GM12878 (cell line): ENCODE data around the gene ARVCF. TPM values are rescaled to one million over a fixed set of nuclear protein-coding genes. Genes with fewer than 3 reads are reported as not detected.

Experiments used
- ATAC-seq: fragments of 200-7000 bp; cut with Tn5 transposase; 3 replicates; pipeline ENCODE4 v1.9.1; 2020; ENCODE audit warnings: mild to moderate bottlenecking, moderate library complexity
- BruUV-seq: library from RNA; stranded (reverse); fragments of 400-500 nt; replicated peaks from 2 replicates; lab custom pipeline; 2021; lab: Mats Ljungman, UMichigan
- CTCF ChIA-PET: fragments of 300-600 bp; sonication (Branson Sonifier 250); formaldehyde crosslinking; extraction: SDS; loops from one replicate; lab custom pipeline; 2021; ENCODE audit warnings: inconsistent platforms; lab: Yijun Ruan, JAX
- POLR2A ChIA-PET: fragments of 350-600 bp; formaldehyde crosslinking; extraction: SDS; loops from one replicate; lab custom pipeline; 2021; ENCODE audit warnings: inconsistent platforms; lab: Charles Lee
- RAD21 ChIA-PET: fragments of 300-600 bp; sonication (Branson Sonifier 250); formaldehyde crosslinking; loops from one replicate; lab custom pipeline; 2023; ENCODE audit warnings: antibody characterized with exemption; ENCODE audit not compliant: unreplicated experiment; lab: Charles Lee
- SMC1A ChIA-PET: fragments of 300-600 bp; sonication (Branson Sonifier 250); formaldehyde crosslinking; loops from one replicate; lab custom pipeline; 2023; ENCODE audit not compliant: unreplicated experiment, uncharacterized antibody; lab: Charles Lee
- DNase-seq: peaks from one replicate; pipeline ENCODE4 v3.0.0-alpha.2; 2011; ENCODE audit warnings: low read depth, low spot score
- FAIRE-seq: peaks from 3 replicates; lab custom pipeline; 2011; peaks lifted over from hg19 to GRCh38; lab: Jason Lieb, UNC
- H2AFZ ChIP-seq: 2 replicates; pipeline ENCODE4 v1.6.0; 2011; ENCODE audit warnings: low read depth, low read length, control low read depth; ENCODE audit not compliant: control insufficient read depth
- H3K27ac ChIP-seq: 2 replicates; pipeline ENCODE4 v1.5.1; 2011; ENCODE audit warnings: control low read depth; ENCODE audit not compliant: control insufficient read depth, insufficient read depth
- H3K27me3 ChIP-seq, 2 experiments: replicated peaks in 1 of 2; 2 replicates each; pipeline versions ENCODE4 v1.6.0 to v1.6.1; 2011; ENCODE audit warnings: low read length in 1 of 2; ENCODE audit not compliant: control insufficient read depth in 2 of 2, insufficient read depth in 2 of 2
- H3K36me3 ChIP-seq, 2 experiments: 2 replicates each; pipeline ENCODE4 v1.5.1; 2011; ENCODE audit warnings: low read length in 1 of 2; ENCODE audit not compliant: control insufficient read depth in 2 of 2, insufficient read depth in 2 of 2
- H3K4me1 ChIP-seq: 2 replicates; pipeline ENCODE4 v1.6.1; 2011; ENCODE audit warnings: mild to moderate bottlenecking, low read length, moderate library complexity, mixed read lengths; ENCODE audit not compliant: control insufficient read depth, insufficient read depth
- H3K4me2 ChIP-seq: 2 replicates; pipeline ENCODE4 v1.6.0; 2011; ENCODE audit warnings: control low read depth; ENCODE audit not compliant: control insufficient read depth, insufficient read depth
- H3K4me3 ChIP-seq: fragments of 200-600 bp; sonication (generic); 2 replicates; pipeline ENCODE4 v1.5.1; 2016
- H3K79me2 ChIP-seq: 2 replicates; pipeline ENCODE4 v1.6.0; 2011; ENCODE audit warnings: low read length; ENCODE audit not compliant: control insufficient read depth, insufficient read depth
- H3K9ac ChIP-seq: 2 replicates; pipeline ENCODE4 v1.8.0; 2011; ENCODE audit warnings: low read length, control low read depth, mixed read lengths; ENCODE audit not compliant: control insufficient read depth, insufficient read depth
- H3K9me3 ChIP-seq: replicated peaks from 3 replicates; pipeline ENCODE4 v1.5.1; 2011; ENCODE audit warnings: mild to moderate bottlenecking, low read length; ENCODE audit not compliant: control insufficient read depth, insufficient read depth
- H4K20me1 ChIP-seq: 2 replicates; pipeline ENCODE4 v1.6.0; 2011; ENCODE audit not compliant: control insufficient read depth, insufficient read depth
- E4F1 ChIP-seq: fragments of 450-650 bp; IDR thresholded peaks from 2 replicates; pipeline ENCODE4 v1.6.1; 2018; ENCODE audit warnings: borderline replicate concordance, mild to moderate bottlenecking; ENCODE audit not compliant: partially characterized antibody
- ESRRA ChIP-seq: IDR thresholded peaks from 2 replicates; pipeline ENCODE4 v1.6.1; 2012; ENCODE audit warnings: mild to moderate bottlenecking, low read length, improper control_type of control experiment
- WGBS: methylation state at CpG from one replicate; pipeline ENCODE4 v1.1.6; 2016; ENCODE audit warnings: low lambda C conversion rate; ENCODE audit not compliant: insufficient replicate concordance, insufficient coverage; ENCODE audit errors: missing lambda C conversion rate; 5-methylcytosine and 5-hydroxymethylcytosine counted together
- in situ Hi-C: fragments of 300-500 bp; cut with MboI; formaldehyde crosslinking; loops from 9 replicates; pipeline ENCODE4 v1.14.3; 2018; ENCODE audit warnings: mixed read lengths
- intact Hi-C: fragments of 100-400 bp; cut with micrococcal nuclease; formaldehyde crosslinking; loops from one replicate; pipeline ENCODE4 v1.14.2; 2022; ENCODE audit not compliant: unreplicated experiment
- polyA plus RNA-seq, 11 experiments: library from polyadenylated mRNA; depleted of rRNA in 4 of 11; unstranded in 6 of 11; stranded (reverse) in 5 of 11; fragments of >200 nt; fragmentation: Nextera tagmentation in 4 of 11; fragmentation: Illumina TruSeq in 1 of 11; extraction: Ambion mirVana in 4 of 11; extraction: Trizol in 1 of 11; gene quantifications; 1 replicate in 1 of 11; 2 replicates in 10 of 11; pipeline versions ENCODE4 v1.2.1 to v1.2.3, GENCODE V29; 2011 to 2016; ENCODE audit warnings: inconsistent platforms in 2 of 11, missing spikeins in 2 of 11, low read depth in 1 of 11
- total RNA-seq, 4 experiments: library from RNA; depleted of rRNA in 3 of 4; stranded (reverse); fragments of >200 nt in 3 of 4; fragmentation: Illumina TruSeq in 1 of 4; extraction: Trizol in 1 of 4; gene quantifications; 2 replicates each; pipeline versions ENCODE4 v1.2.1 to v1.2.3, GENCODE V29; 2013 to 2021
- TF ChIP-seq, protein P1 (sequence below): fragments of 450-650 bp; IDR thresholded peaks from 2 replicates; pipeline ENCODE4 v1.6.1; 2017; ENCODE audit warnings: borderline replicate concordance

ARVCF gene
- total and polyA plus RNA-seq, 10 of the 15 experiments (the other 5 are each of a cell fraction or from before 2014, with no cell fraction given), result 0.13 to 1.9 (median 1.0) TPM; not detected in 2

DNA sequence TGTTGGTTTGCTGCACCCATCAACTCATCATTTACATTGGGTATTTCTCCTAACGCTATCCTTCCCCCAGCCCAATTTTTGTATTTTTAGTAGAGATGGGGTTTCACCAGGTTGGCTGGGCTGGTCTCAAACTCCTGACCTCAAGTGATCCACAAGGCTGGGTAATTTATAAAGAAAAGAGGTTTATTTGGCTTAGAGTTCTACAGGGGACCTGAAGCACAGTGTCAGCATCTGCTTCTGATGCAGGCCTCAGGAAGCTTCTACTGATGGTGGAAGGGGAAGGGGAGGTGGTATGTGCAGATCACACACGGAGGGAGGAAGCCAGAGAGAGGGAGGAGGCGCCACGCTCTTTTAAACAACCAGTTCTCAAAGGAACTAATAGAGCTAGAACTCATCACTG, 30.1 kb upstream of the ARVCF start:
- no peak overlapping the region for H3K4me3 ChIP-seq
- no peak for FAIRE-seq
- H4K20me1 ChIP-seq, result no peaks in the 10 kb centered on the region

More for the DNA sequence above, 30.1 kb upstream of the ARVCF start:
- peaks cover 0 to 6% of the 10 kb centered on the region in 2 experiments; a peak in 2 of 4 replicates for H3K36me3 ChIP-seq
- DNase-seq (no peak), ATAC-seq (no peak)
- no TSS peak for BruUV-seq
- no peak overlapping the region for H3K4me2 ChIP-seq
- no peaks in the 10 kb centered on the region for H3K79me2 ChIP-seq
- SMC1A ChIA-PET, result no interaction called here
- POLR2A ChIA-PET, result no interaction called here
- RAD21 ChIA-PET, result no interaction called here
- peaks cover 7% of the 10 kb centered on the region; the same call in 2 of the 3 replicates for H3K9me3 ChIP-seq
- H2AFZ ChIP-seq, result no peak overlapping the region
- no peak overlapping the region for H3K9ac ChIP-seq
- intact Hi-C loops, result no loop called here
- H3K4me1 ChIP-seq, result no peaks in the 10 kb centered on the region
- H3K27ac ChIP-seq, result no peak overlapping the region
- no peaks in the 10 kb centered on the region for H3K27me3 ChIP-seq
- TF ChIP-seq ESRRA, result no peak
- TF ChIP-seq E4F1, result no peak
- TF ChIP-seq, protein P1, sequence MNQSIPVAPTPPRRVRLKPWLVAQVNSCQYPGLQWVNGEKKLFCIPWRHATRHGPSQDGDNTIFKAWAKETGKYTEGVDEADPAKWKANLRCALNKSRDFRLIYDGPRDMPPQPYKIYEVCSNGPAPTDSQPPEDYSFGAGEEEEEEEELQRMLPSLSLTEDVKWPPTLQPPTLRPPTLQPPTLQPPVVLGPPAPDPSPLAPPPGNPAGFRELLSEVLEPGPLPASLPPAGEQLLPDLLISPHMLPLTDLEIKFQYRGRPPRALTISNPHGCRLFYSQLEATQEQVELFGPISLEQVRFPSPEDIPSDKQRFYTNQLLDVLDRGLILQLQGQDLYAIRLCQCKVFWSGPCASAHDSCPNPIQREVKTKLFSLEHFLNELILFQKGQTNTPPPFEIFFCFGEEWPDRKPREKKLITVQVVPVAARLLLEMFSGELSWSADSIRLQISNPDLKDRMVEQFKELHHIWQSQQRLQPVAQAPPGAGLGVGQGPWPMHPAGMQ, result no peak
- TF ChIP-seq, all 136 proteins: peak for 0
- in situ Hi-C loops, result no loop called here
- WGBS, result 95% methylated on average over 4 of the region's 4 CpGs
- CTCF ChIA-PET, result no interaction called here
